ENCODE measurements around the gene IL1R1. TPM values are rescaled to one million over a fixed set of nuclear protein-coding genes. Genes with fewer than 3 reads are reported as not detected.

The IL1R1 gene
- polyA plus RNA-seq, 1 donor from 2014 or later, result not detected

- no peaks in the 10 kb centered on the region for H3K9me2 ChIP-seq (ENCODE audit: insufficient read depth, low read length)
- H3K27me3 ChIP-seq (ENCODE audit: insufficient read depth, low read depth, low read length), result no peaks in the 10 kb centered on the region
- no peaks in the 10 kb centered on the region for H3K79me2 ChIP-seq (replicated peaks; ENCODE audit: insufficient read depth, low read length)
- TF ChIP-seq POLR2AphosphoS5 (IDR thresholded peaks at IDR 0.05) (no peak), SMC3 (conservative IDR thresholded peaks at IDR 0.05; ENCODE audit: poor library complexity) (no peak), RAD21 (conservative IDR thresholded peaks at IDR 0.05) (no peak), MXI1 (conservative IDR thresholded peaks at IDR 0.05; ENCODE audit: poor library complexity, severe bottlenecking) (no peak), TAF1 (IDR thresholded peaks at IDR 0.05; ENCODE audit: low read depth) (no peak), EP300 (conservative IDR thresholded peaks at IDR 0.05; ENCODE audit: poor library complexity, severe bottlenecking) (no peak), EZH2 (IDR thresholded peaks at IDR 0.05; ENCODE audit: borderline replicate concordance, insufficient read depth, low read length, poor library complexity, severe bottlenecking) (no peak), REST (IDR thresholded peaks at IDR 0.05; ENCODE audit: borderline replicate concordance) (no peak)
- TF ChIP-seq, protein P1, sequence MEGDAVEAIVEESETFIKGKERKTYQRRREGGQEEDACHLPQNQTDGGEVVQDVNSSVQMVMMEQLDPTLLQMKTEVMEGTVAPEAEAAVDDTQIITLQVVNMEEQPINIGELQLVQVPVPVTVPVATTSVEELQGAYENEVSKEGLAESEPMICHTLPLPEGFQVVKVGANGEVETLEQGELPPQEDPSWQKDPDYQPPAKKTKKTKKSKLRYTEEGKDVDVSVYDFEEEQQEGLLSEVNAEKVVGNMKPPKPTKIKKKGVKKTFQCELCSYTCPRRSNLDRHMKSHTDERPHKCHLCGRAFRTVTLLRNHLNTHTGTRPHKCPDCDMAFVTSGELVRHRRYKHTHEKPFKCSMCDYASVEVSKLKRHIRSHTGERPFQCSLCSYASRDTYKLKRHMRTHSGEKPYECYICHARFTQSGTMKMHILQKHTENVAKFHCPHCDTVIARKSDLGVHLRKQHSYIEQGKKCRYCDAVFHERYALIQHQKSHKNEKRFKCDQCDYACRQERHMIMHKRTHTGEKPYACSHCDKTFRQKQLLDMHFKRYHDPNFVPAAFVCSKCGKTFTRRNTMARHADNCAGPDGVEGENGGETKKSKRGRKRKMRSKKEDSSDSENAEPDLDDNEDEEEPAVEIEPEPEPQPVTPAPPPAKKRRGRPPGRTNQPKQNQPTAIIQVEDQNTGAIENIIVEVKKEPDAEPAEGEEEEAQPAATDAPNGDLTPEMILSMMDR (IDR thresholded peaks at IDR 0.05; ENCODE audit: poor library complexity, severe bottlenecking), result no peak
- no peak overlapping the region for H3K4me3 ChIP-seq (ENCODE audit: low read length)
- H3K4me2 ChIP-seq (ENCODE audit: low read length), result no peak overlapping the region
- H2AFZ ChIP-seq (ENCODE audit: low read depth, low read length), result no peak overlapping the region
- H3K9me3 ChIP-seq (ENCODE audit: low read length), result no peaks in the 10 kb centered on the region
- H3K36me3 ChIP-seq (ENCODE audit: insufficient read depth, low read length), result no peaks in the 10 kb centered on the region
- H3K9ac ChIP-seq (ENCODE audit: low read length), result no peak overlapping the region
- H3F3A ChIP-seq (ENCODE audit: insufficient read depth, low read length, poor library complexity, severe bottlenecking), result no peaks in the 10 kb centered on the region
- no peaks in the 10 kb centered on the region for H4K20me1 ChIP-seq (ENCODE audit: insufficient read depth)
- no peak overlapping the region for H3K27ac ChIP-seq (ENCODE audit: low read length)
Measured at GRCh38 chr2:102126660-102127059, 15.9 kb upstream of the IL1R1 start.

GRCh38 chr2:102129082-102129481, 13.5 kb upstream of the IL1R1 start:
- Histone ChIP-seq H4K20me1 (ENCODE audit: insufficient read depth) (no peaks in the 10 kb centered on the region), H3K4me3 (ENCODE audit: low read length) (no peak overlapping the region)

More at GRCh38 chr2:102129082-102129481, 13.5 kb upstream of the IL1R1 start:
- Histone ChIP-seq H3K9me3 (ENCODE audit: low read length) (no peaks in the 10 kb centered on the region), H3K27me3 (ENCODE audit: insufficient read depth, low read depth, low read length) (no peaks in the 10 kb centered on the region), H3K9ac (ENCODE audit: low read length) (no peak overlapping the region), H3K36me3 (ENCODE audit: insufficient read depth, low read length) (no peaks in the 10 kb centered on the region), H3K79me2 (replicated peaks; ENCODE audit: insufficient read depth, low read length) (no peaks in the 10 kb centered on the region), H3F3A (ENCODE audit: insufficient read depth, low read length, poor library complexity, severe bottlenecking) (no peaks in the 10 kb centered on the region), H2AFZ (ENCODE audit: low read depth, low read length) (no peak overlapping the region), H3K4me2 (ENCODE audit: low read length) (no peak overlapping the region), H3K9me2 (ENCODE audit: insufficient read depth, low read length) (no peaks in the 10 kb centered on the region), H3K27ac (ENCODE audit: low read length) (no peak overlapping the region)
- TF ChIP-seq EZH2 (IDR thresholded peaks at IDR 0.05; ENCODE audit: borderline replicate concordance, insufficient read depth, low read length, poor library complexity, severe bottlenecking), result no peak
- no peak for TF ChIP-seq RAD21 (conservative IDR thresholded peaks at IDR 0.05)
- no peak for TF ChIP-seq TAF1 (IDR thresholded peaks at IDR 0.05; ENCODE audit: low read depth)
- no peak for TF ChIP-seq REST (IDR thresholded peaks at IDR 0.05; ENCODE audit: borderline replicate concordance)
- no peak for TF ChIP-seq SMC3 (conservative IDR thresholded peaks at IDR 0.05; ENCODE audit: poor library complexity)
- TF ChIP-seq MXI1 (conservative IDR thresholded peaks at IDR 0.05; ENCODE audit: poor library complexity, severe bottlenecking), result no peak
- no peak for TF ChIP-seq EP300 (conservative IDR thresholded peaks at IDR 0.05; ENCODE audit: poor library complexity, severe bottlenecking)
- no peak for TF ChIP-seq POLR2AphosphoS5 (IDR thresholded peaks at IDR 0.05)
- TF ChIP-seq, protein P1 (IDR thresholded peaks at IDR 0.05; ENCODE audit: poor library complexity, severe bottlenecking), result no peak
